Activated naive CD4-positive, alpha-beta T cell treated with Interleukin-2 at 50 U/mL for 16 hours (primary cell): ENCODE measurements around the gene PCIF1.
"Not testable (repeated sequence)": the region's sequence is repeated elsewhere in the genome, so short reads cannot be mapped to it uniquely, and the experiment has no call there.

ENCODE experiments used
- DNase-seq: peaks from one replicate; pipeline ENCODE4 v3.0.0-alpha.2; 2020

The PCIF1 gene

GRCh38 chr20:45924391-45925261 lies 9.9 kb upstream of the PCIF1 start:
- no peak for DNase-seq

GRCh38 chr20:45925821-45926506 lies 8.5 kb upstream of the PCIF1 start:
- DNase-seq, result no peak

GRCh38 chr20:45926731-45927070 lies 7.8 kb upstream of the PCIF1 start:
- no peak for DNase-seq

GRCh38 chr20:45927071-45927878 lies 7.2 kb upstream of the PCIF1 start:
- no peak for DNase-seq

GRCh38 chr20:45931680-45932079 lies 2.8 kb upstream of the PCIF1 start:
- DNase-seq, result not testable (repeated sequence)

- DNase-seq, result peak; percentile 57
These were observed 1.0 kb upstream of the PCIF1 start for GRCh38 chr20:45933266-45934045.

GRCh38 chr20:45934046-45934585 lies 367 bp upstream of the PCIF1 start:
- DNase-seq, result no peak

GRCh38 chr20:45935416-45936046 lies 1.0 kb downstream of the PCIF1 start:
- DNase-seq, result no peak

GRCh38 chr20:45937765-45938164 lies 3.3 kb downstream of the PCIF1 start:
- DNase-seq, result no peak

- no peak for DNase-seq
These were observed 4.4 kb downstream of the PCIF1 start for GRCh38 chr20:45938727-45939438.

GRCh38 chr20:45940053-45940452 lies 5.6 kb downstream of the PCIF1 start:
- DNase-seq, result no peak

- no peak for DNase-seq
These were observed 6.0 kb downstream of the PCIF1 start for GRCh38 chr20:45940469-45940868.

- DNase-seq, result no peak
These were observed 9.1 kb downstream of the PCIF1 start for GRCh38 chr20:45943613-45944012.

GRCh38 chr20:45944151-45944964 lies 9.9 kb downstream of the PCIF1 start:
- no peak for DNase-seq

GRCh38 chr20:45944965-45945677 lies 10.6 kb downstream of the PCIF1 start:
- DNase-seq, result no peak

- DNase-seq, result no peak
These were observed 11.2 kb downstream of the PCIF1 start for GRCh38 chr20:45945678-45946148.

GRCh38 chr20:45946149-45946970 lies 11.9 kb downstream of the PCIF1 start:
- DNase-seq, result peak; percentile 44

GRCh38 chr20:45947110-45947866 lies 12.8 kb downstream of the PCIF1 start:
- no peak for DNase-seq
